H1 (cell line): ENCODE results near the gene GPR160. TPM values are rescaled to one million over a fixed set of nuclear protein-coding genes. Genes with fewer than 3 reads are reported as not detected.
A peak's percentile ranks its signal among the peaks of the same experiment; 100 is the strongest.

ENCODE experiments used
- CTCF ChIA-PET: fragments of 300-600 bp; sonication (Branson Sonifier 250); formaldehyde crosslinking; loops from one replicate; lab custom pipeline; 2021; ENCODE audit not compliant: partially characterized antibody; lab: Charles Lee
- POLR2A ChIA-PET: fragments of 300-600 bp; sonication (Branson Sonifier 250); formaldehyde crosslinking; loops from one replicate; lab custom pipeline; 2021; ENCODE audit warnings: inconsistent platforms; ENCODE audit not compliant: partially characterized antibody; lab: Charles Lee
- DNase-seq, 2 experiments: peaks; one replicate each; pipeline versions ENCODE4 v3.0.0 to v3.0.0-alpha.2; 2010 to 2022; ENCODE audit warnings: low spot score in 2 of 2, low read depth in 1 of 2, mixed read lengths in 1 of 2
- FAIRE-seq: peaks from 2 replicates; lab custom pipeline; 2011; peaks lifted over from hg19 to GRCh38; lab: Jason Lieb, UNC
- H2AFZ ChIP-seq: 2 replicates; pipeline ENCODE4 v1.8.1; 2012; ENCODE audit warnings: low read length, inconsistent platforms
- H2AK5ac ChIP-seq: 2 replicates; pipeline ENCODE4 v1.6.1; 2013; ENCODE audit warnings: low read depth, low read length
- H2BK120ac ChIP-seq: replicated peaks from 2 replicates; pipeline ENCODE3; 2013; ENCODE audit warnings: low read depth, low read length, inconsistent platforms
- H2BK12ac ChIP-seq: 2 replicates; pipeline ENCODE4 v1.6.1; 2013; ENCODE audit warnings: low read depth, low read length
- H2BK15ac ChIP-seq: 2 replicates; pipeline ENCODE4 v1.6.1; 2013; ENCODE audit warnings: low read length
- H2BK20ac ChIP-seq: 2 replicates; pipeline ENCODE4 v1.6.1; 2013; ENCODE audit warnings: low read length
- H2BK5ac ChIP-seq: 2 replicates; pipeline ENCODE4 v1.6.1; 2013; ENCODE audit warnings: low read depth, low read length
- H3K14ac ChIP-seq: 2 replicates; pipeline ENCODE4 v1.6.1; 2013; ENCODE audit warnings: inconsistent platforms; ENCODE audit not compliant: insufficient read length
- H3K18ac ChIP-seq: 2 replicates; pipeline ENCODE4 v1.6.1; 2013; ENCODE audit warnings: low read length; ENCODE audit errors: extremely low read depth
- H3K23ac ChIP-seq: 2 replicates; pipeline ENCODE4 v1.6.1; 2013; ENCODE audit warnings: inconsistent platforms; ENCODE audit not compliant: insufficient read length
- H3K23me2 ChIP-seq: 2 replicates; pipeline ENCODE4 v1.6.1; 2013; ENCODE audit warnings: low read depth, low read length
- H3K27ac ChIP-seq: 2 replicates; pipeline ENCODE4 v1.6.1; 2011; ENCODE audit warnings: low read depth, low read length, inconsistent platforms
- H3K27me3 ChIP-seq, 4 experiments: replicated peaks in 1 of 4; 1 replicate in 1 of 4; 2 replicates in 3 of 4; pipeline versions ENCODE4 v1.6.1 to v1.8.1; 2011 to 2013; ENCODE audit warnings: low read length in 3 of 4, mild to moderate bottlenecking in 3 of 4, inconsistent platforms in 2 of 4, mixed read lengths in 2 of 4, moderate library complexity in 1 of 4; ENCODE audit not compliant: control insufficient read depth in 3 of 4, insufficient read depth in 3 of 4; ENCODE audit errors: extremely low read depth in 1 of 4
- H3K36me3 ChIP-seq, 4 experiments: 2 replicates each; pipeline versions ENCODE4 v1.6.1 to v1.8.1; 2011 to 2013; ENCODE audit warnings: mild to moderate bottlenecking in 4 of 4, low read length in 3 of 4, moderate library complexity in 2 of 4, control low read depth in 1 of 4, inconsistent platforms in 1 of 4; ENCODE audit not compliant: insufficient read depth in 4 of 4, control insufficient read depth in 2 of 4
- H3K4ac ChIP-seq: replicated peaks from 2 replicates; pipeline ENCODE3; 2013; ENCODE audit warnings: low read length, low read depth, mixed read lengths, inconsistent platforms; ENCODE audit not compliant: insufficient read length
- H3K4me1 ChIP-seq, 4 experiments: replicated peaks in 1 of 4; 1 replicate in 1 of 4; 2 replicates in 3 of 4; pipeline versions ENCODE4 v1.6.1 to v1.8.1; 2011 to 2013; ENCODE audit warnings: low read length in 3 of 4, inconsistent platforms in 2 of 4, mixed read lengths in 1 of 4; ENCODE audit not compliant: insufficient read depth in 4 of 4, control insufficient read depth in 3 of 4
- H3K4me2 ChIP-seq, 2 experiments: 2 replicates each; pipeline versions ENCODE4 v1.6.1 to v1.8.1; 2011 to 2013; ENCODE audit warnings: low read depth in 2 of 2, low read length in 2 of 2, control low read depth in 1 of 2, inconsistent platforms in 1 of 2, mild to moderate bottlenecking in 1 of 2; ENCODE audit not compliant: insufficient read depth in 1 of 2
- H3K4me3 ChIP-seq, 4 experiments: fragments of 200-600, 300-600 bp in 1 of 4; sonication (generic), shearing (Covaris generic), sonication (Bioruptor Twin) in 1 of 4; 2 replicates each; pipeline versions ENCODE4 v1.5.1 to v1.8.1; 2011 to 2016; ENCODE audit warnings: low read length in 4 of 4, low read depth in 3 of 4, control low read depth in 2 of 4, inconsistent platforms in 2 of 4, mild to moderate bottlenecking in 2 of 4, mixed read lengths in 1 of 4, moderate library complexity in 1 of 4; ENCODE audit not compliant: insufficient read depth in 2 of 4; ENCODE audit errors: extremely low read depth in 1 of 4
- H3K56ac ChIP-seq: replicated peaks from 2 replicates; pipeline ENCODE3; 2013; ENCODE audit warnings: low read depth, mild to moderate bottlenecking, mixed read lengths, low read length, inconsistent platforms; ENCODE audit not compliant: insufficient read length
- H3K79me1 ChIP-seq: 2 replicates; pipeline ENCODE4 v1.6.1; 2013; ENCODE audit warnings: low read depth, low read length, control low read depth
- H3K79me2 ChIP-seq, 2 experiments: 2 replicates each; pipeline versions ENCODE4 v1.6.1 to v1.8.1; 2012 to 2013; ENCODE audit warnings: low read length in 2 of 2, mild to moderate bottlenecking in 2 of 2, inconsistent platforms in 1 of 2; ENCODE audit not compliant: insufficient read depth in 2 of 2, control insufficient read depth in 1 of 2
- H3K9ac ChIP-seq, 4 experiments: replicated peaks in 1 of 4; 1 replicate in 1 of 4; 2 replicates in 3 of 4; pipeline versions ENCODE4 v1.6.1 to v1.8.1; 2011 to 2013; ENCODE audit warnings: low read depth in 3 of 4, low read length in 3 of 4, control low read depth in 2 of 4, mild to moderate bottlenecking in 2 of 4, moderate library complexity in 2 of 4, inconsistent platforms in 1 of 4; ENCODE audit errors: extremely low read depth in 1 of 4
- H3K9me3 ChIP-seq, 2 experiments: 2 replicates each; pipeline versions ENCODE4 v1.6.1 to v1.8.1; 2012 to 2013; ENCODE audit warnings: mild to moderate bottlenecking in 2 of 2, moderate library complexity in 2 of 2, control low read depth in 1 of 2, inconsistent platforms in 1 of 2, low read depth in 1 of 2, low read length in 1 of 2, mixed read lengths in 1 of 2; ENCODE audit not compliant: insufficient read depth in 2 of 2
- H4K20me1 ChIP-seq, 2 experiments: replicated peaks in 1 of 2; 2 replicates each; pipeline versions ENCODE3 to v1.8.1; 2011 to 2013; ENCODE audit warnings: inconsistent platforms in 2 of 2, low read length in 2 of 2, mild to moderate bottlenecking in 1 of 2; ENCODE audit not compliant: insufficient read depth in 2 of 2, control insufficient read depth in 1 of 2
- H4K5ac ChIP-seq: 2 replicates; pipeline ENCODE4 v1.6.1; 2013; ENCODE audit warnings: low read length, low read depth, mixed read lengths, inconsistent platforms; ENCODE audit not compliant: insufficient read length
- H4K8ac ChIP-seq: 2 replicates; pipeline ENCODE4 v1.8.0; 2013; ENCODE audit warnings: mild to moderate bottlenecking, moderate library complexity, low read length, inconsistent platforms; ENCODE audit not compliant: insufficient read depth; ENCODE audit errors: extremely low read depth
- H4K91ac ChIP-seq: replicated peaks from 2 replicates; pipeline ENCODE3; 2013; ENCODE audit warnings: low read length, mixed read lengths, inconsistent platforms; ENCODE audit not compliant: insufficient read length
- MAFK ChIP-seq: IDR thresholded peaks from 2 replicates; pipeline ENCODE4 v1.6.1; 2012; ENCODE audit warnings: low read depth, mild to moderate bottlenecking, improper control_type of control experiment, low read length
- SAP30 ChIP-seq: fragments of 300-600 bp; sonication (generic); IDR thresholded peaks from 2 replicates; pipeline ENCODE4 v1.7.1; 2012; ENCODE audit warnings: low read length, moderate library complexity, mild to moderate bottlenecking, inconsistent platforms; ENCODE audit not compliant: insufficient read depth, insufficient replicate concordance
- SIN3A ChIP-seq, 2 experiments: IDR thresholded peaks in 1 of 2; conservative IDR thresholded peaks in 1 of 2; 2 replicates each; pipeline ENCODE4 v1.6.1; 2011 to 2012; ENCODE audit warnings: low read length in 2 of 2, improper control_type of control experiment in 1 of 2, low read depth in 1 of 2, mild to moderate bottlenecking in 1 of 2
- SP2 ChIP-seq: IDR thresholded peaks from 2 replicates; pipeline ENCODE4 v1.6.1; 2012; ENCODE audit warnings: mild to moderate bottlenecking, low read length, inconsistent platforms
- WGBS, 2 experiments: shearing (Covaris generic) in 1 of 2; methylation state at CpG; one replicate each; pipeline versions ENCODE4 v1.1.6 to v1.1.7; 2013 to 2015; ENCODE audit warnings: low lambda C conversion rate in 2 of 2, mixed read lengths in 2 of 2, inconsistent platforms in 1 of 2, low coverage in 1 of 2, missing lambda C conversion rate in 1 of 2; ENCODE audit not compliant: insufficient replicate concordance in 2 of 2, insufficient coverage in 1 of 2, insufficient read length in 1 of 2; ENCODE audit errors: extremely low coverage in 1 of 2, missing lambda C conversion rate in 1 of 2; 5-methylcytosine and 5-hydroxymethylcytosine counted together
- polyA plus RNA-seq, 7 experiments: library from polyadenylated mRNA; depleted of rRNA in 3 of 7; stranded (reverse) in 5 of 7; unstranded in 2 of 7; fragments of >200 nt in 5 of 7; fragments of 200-250 nt in 2 of 7; gene quantifications; 1 replicate in 5 of 7; 2 replicates in 1 of 7; 4 replicates in 1 of 7; pipeline versions ENCODE4 v1.2.1 to v1.2.3, GENCODE V29; 2011 to 2013; ENCODE audit warnings: missing spikeins in 2 of 7, mixed read lengths in 2 of 7
- total RNA-seq: library from RNA; stranded (reverse); fragmentation: NEBNext Ultra II Directional; extraction: Animal tissue kit (Norgen Biotek cat#: 25700); gene quantifications from 2 replicates; pipeline ENCODE4 v1.2.1, GENCODE V29; 2021

GPR160 gene
- total and polyA plus RNA-seq, 2 of the 8 experiments (the other 6 are each of a cell fraction or from before 2014, with no cell fraction given), result 14.3 to 16.6 TPM

DNA sequence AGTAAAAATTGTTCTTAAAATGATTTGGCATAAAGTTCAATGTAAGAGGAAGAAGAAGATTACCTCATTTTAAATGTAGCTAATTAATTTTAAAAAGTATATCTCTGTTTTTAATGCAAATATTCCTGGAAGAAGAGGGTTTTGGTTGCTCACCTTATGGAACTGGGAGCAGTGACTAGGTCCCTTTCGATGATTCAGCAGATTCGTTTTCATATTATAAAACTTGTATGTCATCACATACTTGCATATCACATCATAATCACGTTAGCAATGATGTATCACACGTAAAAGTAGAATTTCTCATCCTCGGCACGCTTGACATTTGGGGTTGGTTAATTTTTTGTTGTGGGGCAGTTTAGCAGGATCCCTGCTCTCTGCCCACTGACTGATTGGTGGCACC, 47.6 kb downstream of the GPR160 start:
- peak; percentile 71 for TF ChIP-seq MAFK
- TF ChIP-seq SP2, result no peak
- TF ChIP-seq SAP30, result no peak
- no peak for TF ChIP-seq SIN3A (conservative IDR thresholded peaks at IDR 0.05 in 1 of 2, IDR thresholded peaks at IDR 0.05 in 1 of 2; ENCODE audit: low read depth in 1 of 2, low read length in 2 of 2)
- TF ChIP-seq, all 59 proteins: peak for 1

More for the DNA sequence above, 47.6 kb downstream of the GPR160 start:
- H3K9me3 ChIP-seq, result no peaks in the 10 kb centered on the region
- H4K8ac ChIP-seq, result no peak overlapping the region
- H3K27ac ChIP-seq, result no peak overlapping the region
- ChIA-PET POLR2A (no interaction called here), CTCF (interaction anchor here (1.2 kb wide), 1 partner anchor 10 kb away, joined by 5 read pairs; no protein-coding TSS in a partner anchor)
- H3K4me2 ChIP-seq, result no peak overlapping the region
- no peak overlapping the region for H3K23ac ChIP-seq
- H3K4ac ChIP-seq, result no peak overlapping the region
- no peak overlapping the region for H2AFZ ChIP-seq
- no peak overlapping the region for H3K56ac ChIP-seq
- no peak overlapping the region for H2BK20ac ChIP-seq
- H2AK5ac ChIP-seq, result no peak overlapping the region
- 97% methylated on average over 6 of the region's 6 CpGs; no CpG with 5 or more reads in 1 of the 2 experiments for WGBS, 2 experiments
- DNase-seq (no peak), FAIRE-seq (no peak)
- H3K4me3 ChIP-seq, result no peak overlapping the region
- H3K14ac ChIP-seq, result no peak overlapping the region
- no peak overlapping the region for H2BK120ac ChIP-seq
- H4K5ac ChIP-seq, result no peak overlapping the region
- H4K91ac ChIP-seq, result no peak overlapping the region
- H4K20me1 ChIP-seq, result no peaks in the 10 kb centered on the region
- H3K4me1 ChIP-seq, result no peaks in the 10 kb centered on the region
- H3K9ac ChIP-seq, result no peak overlapping the region
- H3K23me2 ChIP-seq, result no peaks in the 10 kb centered on the region
- H3K79me1 ChIP-seq, result no peaks in the 10 kb centered on the region
- H2BK12ac ChIP-seq, result no peak overlapping the region
- H3K27me3 ChIP-seq, result no peaks in the 10 kb centered on the region
- H2BK15ac ChIP-seq, result no peak overlapping the region
- no peak overlapping the region for H3K18ac ChIP-seq
- H3K36me3 ChIP-seq, result peaks cover 0 to 24% (median 7%) of the 10 kb centered on the region in 4 experiments; a peak in 2 of 8 replicates
- no peaks in the 10 kb centered on the region for H3K79me2 ChIP-seq
- no peak overlapping the region for H2BK5ac ChIP-seq
